DMS53 treated with DMSO at 0.1 percent for 48 hours (cell line): ENCODE results near the gene ARMC2.
A peak's percentile ranks its signal among the peaks of the same experiment; 100 is the strongest.
"Not testable (repeated sequence)": the region's sequence is repeated elsewhere in the genome, so short reads cannot be mapped to it uniquely, and the experiment has no call there.

Experiments
- DNase-seq: peaks from one replicate; lab custom pipeline; 2025; ENCODE audit not compliant: unreplicated experiment; lab: John Stamatoyannopoulos, UW

The ARMC2 gene

GRCh38 chr6:108848116-108848868 is at the start of gene ARMC2:
ARMC2 (plus strand) TSS chr6:108848422; CDS start chr6:108854268, 5,846 bp downstream.
- peak; percentile 69 for DNase-seq

GRCh38 chr6:108798670-108799353 is 49.4 kb upstream of the ARMC2 start:
- DNase-seq: no peak

GRCh38 chr6:108799354-108799717 is 48.9 kb upstream of the ARMC2 start:
- DNase-seq: no peak

- DNase-seq: no peak
These were observed 48.4 kb upstream of the ARMC2 start for GRCh38 chr6:108799791-108800190.

GRCh38 chr6:108800427-108800864 is 47.8 kb upstream of the ARMC2 start:
- no peak for DNase-seq

- DNase-seq: no peak
These were observed 46.9 kb upstream of the ARMC2 start for GRCh38 chr6:108801366-108801765.

GRCh38 chr6:108803982-108804490 is 44.2 kb upstream of the ARMC2 start:
- DNase-seq: no peak

GRCh38 chr6:108804956-108805355 is 43.3 kb upstream of the ARMC2 start:
- DNase-seq: no peak

GRCh38 chr6:108805611-108806167 is 42.5 kb upstream of the ARMC2 start:
- DNase-seq: no peak

- DNase-seq: peak; percentile 6
These were observed 42.1 kb upstream of the ARMC2 start for GRCh38 chr6:108806171-108806570.

GRCh38 chr6:108806665-108807064 is 41.6 kb upstream of the ARMC2 start:
- DNase-seq: peak; percentile 51

- no peak for DNase-seq
These were observed 40.3 kb upstream of the ARMC2 start for GRCh38 chr6:108807928-108808327.

- no peak for DNase-seq
These were observed 39.0 kb upstream of the ARMC2 start for GRCh38 chr6:108809211-108809610.

GRCh38 chr6:108810057-108810643 is 38.1 kb upstream of the ARMC2 start:
- no peak for DNase-seq

- no peak for DNase-seq
These were observed 36.7 kb upstream of the ARMC2 start for GRCh38 chr6:108811490-108811889.

GRCh38 chr6:108813218-108813617 is 35.0 kb upstream of the ARMC2 start:
- not testable (repeated sequence) for DNase-seq

- not testable (repeated sequence) for DNase-seq
These were observed 30.9 kb upstream of the ARMC2 start for GRCh38 chr6:108817276-108817675.

GRCh38 chr6:108820006-108820405 is 28.2 kb upstream of the ARMC2 start:
- no peak for DNase-seq

GRCh38 chr6:108822401-108822800 is 25.8 kb upstream of the ARMC2 start:
- DNase-seq: no peak

- no peak for DNase-seq
These were observed 22.9 kb upstream of the ARMC2 start for GRCh38 chr6:108825326-108825725.

GRCh38 chr6:108831104-108831503 is 17.1 kb upstream of the ARMC2 start:
- DNase-seq: no peak

GRCh38 chr6:108832738-108833137 is 15.5 kb upstream of the ARMC2 start:
- DNase-seq: no peak
